Activated CD8-positive, alpha-beta memory T cell treated with anti-CD3 and anti-CD28 coated beads, Interleukin-2, amount 50 U/mL, for 24 hours (primary cell): ENCODE results near the gene RAB20.
"Not testable (repeated sequence)": the region's sequence is repeated elsewhere in the genome, so short reads cannot be mapped to it uniquely, and the experiment has no call there.

ENCODE experiments used
- DNase-seq: peaks from one replicate; pipeline ENCODE4 v3.0.0-alpha.2; 2020; ENCODE audit errors: extremely low read depth

RAB20 gene

GRCh38 chr13:110554946-110555345 lies 6.6 kb downstream of the RAB20 start:
- no peak for DNase-seq

GRCh38 chr13:110554227-110554836 lies 7.2 kb downstream of the RAB20 start:
- DNase-seq: no peak

- no peak for DNase-seq
Measured at GRCh38 chr13:110553417-110553816, 8.1 kb downstream of the RAB20 start.

GRCh38 chr13:110552767-110553166 lies 8.8 kb downstream of the RAB20 start:
- no peak for DNase-seq

GRCh38 chr13:110551284-110551683 lies 10.2 kb downstream of the RAB20 start:
- no peak for DNase-seq

GRCh38 chr13:110549795-110550160 lies 11.7 kb downstream of the RAB20 start:
- DNase-seq: no peak

GRCh38 chr13:110548891-110549794 lies 12.4 kb downstream of the RAB20 start:
- no peak for DNase-seq

- no peak for DNase-seq
Measured at GRCh38 chr13:110546926-110547325, 14.6 kb downstream of the RAB20 start.

- DNase-seq: no peak
Measured at GRCh38 chr13:110546378-110546777, 15.1 kb downstream of the RAB20 start.

GRCh38 chr13:110542169-110542796 lies 19.2 kb downstream of the RAB20 start:
- no peak for DNase-seq

GRCh38 chr13:110541526-110541920 lies 20.0 kb downstream of the RAB20 start:
- DNase-seq: no peak

GRCh38 chr13:110540871-110541525 lies 20.5 kb downstream of the RAB20 start:
- DNase-seq: no peak

- DNase-seq: no peak
Measured at GRCh38 chr13:110539894-110540293, 21.6 kb downstream of the RAB20 start.

- no peak for DNase-seq
Measured at GRCh38 chr13:110538632-110539031, 22.9 kb downstream of the RAB20 start.

GRCh38 chr13:110536006-110536693 lies 25.4 kb downstream of the RAB20 start:
- no peak for DNase-seq

GRCh38 chr13:110535526-110535925 lies 26.0 kb downstream of the RAB20 start:
- DNase-seq: no peak

- DNase-seq: no peak
Measured at GRCh38 chr13:110533771-110534670, 27.5 kb downstream of the RAB20 start.

- DNase-seq: not testable (repeated sequence)
Measured at GRCh38 chr13:110532258-110532657, 29.3 kb downstream of the RAB20 start.

GRCh38 chr13:110531671-110532083 lies 29.8 kb downstream of the RAB20 start:
- DNase-seq: no peak

- DNase-seq: no peak
Measured at GRCh38 chr13:110531100-110531499, 30.4 kb downstream of the RAB20 start.
